Fibroblast of lung (primary cell): ENCODE results near the gene CCIN.

ENCODE experiments used
- CTCF ChIP-seq, 2 donors: IDR thresholded peaks in 1 of 2; conservative IDR thresholded peaks in 1 of 2; 1 replicate in 1 of 2; 2 replicates in 1 of 2; pipeline ENCODE4 v1.5.1; 2011 to 2012; ENCODE audit warnings: low read length in 2 of 2, control low read depth in 1 of 2, inconsistent platforms in 1 of 2, low read depth in 1 of 2, mild to moderate bottlenecking in 1 of 2
- EZH2 ChIP-seq: IDR thresholded peaks from 2 replicates; pipeline ENCODE4 v1.5.1; 2012; ENCODE audit warnings: low read length, control low read depth, mild to moderate bottlenecking; ENCODE audit errors: missing control alignments

GRCh38 chr9:36207546-36208012 lies 38.4 kb downstream of the CCIN start:
- no peak for TF ChIP-seq CTCF (conservative IDR thresholded peaks at IDR 0.05 in 1 of 2, IDR thresholded peaks at IDR 0.05 in 1 of 2; ENCODE audit: low read depth in 1 of 2, low read length in 2 of 2)
- no peak for TF ChIP-seq EZH2
